Fibroblast of skin of left quadriceps (primary cell): ENCODE results near the gene SHISA8.
"Not testable (repeated sequence)": the region's sequence is repeated elsewhere in the genome, so short reads cannot be mapped to it uniquely, and the experiment has no call there.

Source experiments
- DNase-seq, 2 experiments: peaks; one replicate each; pipeline ENCODE4 v3.0.0-alpha.2; 2013; ENCODE audit warnings: low read depth in 2 of 2

SHISA8 gene

DNA sequence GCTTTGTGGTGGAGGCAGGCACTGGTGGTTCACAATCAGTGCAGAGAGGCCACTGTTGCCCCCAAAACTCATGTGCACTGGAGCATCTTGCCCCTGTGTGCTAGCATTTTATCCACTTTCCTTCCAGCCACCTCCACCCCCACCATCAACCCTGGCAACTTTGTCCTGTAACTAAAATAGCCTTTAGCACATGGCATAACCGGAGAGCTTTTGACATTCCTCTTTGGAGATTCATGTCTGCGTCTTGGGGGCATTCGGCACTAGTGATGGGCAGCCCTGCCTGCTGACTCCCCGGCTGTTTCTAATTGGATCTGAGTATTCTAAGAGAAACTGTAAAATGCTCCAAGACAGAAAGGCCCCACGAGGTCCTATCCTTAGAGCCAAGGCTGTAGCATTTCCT, 15.8 kb downstream of the SHISA8 start:
- no peak for DNase-seq

DNA sequence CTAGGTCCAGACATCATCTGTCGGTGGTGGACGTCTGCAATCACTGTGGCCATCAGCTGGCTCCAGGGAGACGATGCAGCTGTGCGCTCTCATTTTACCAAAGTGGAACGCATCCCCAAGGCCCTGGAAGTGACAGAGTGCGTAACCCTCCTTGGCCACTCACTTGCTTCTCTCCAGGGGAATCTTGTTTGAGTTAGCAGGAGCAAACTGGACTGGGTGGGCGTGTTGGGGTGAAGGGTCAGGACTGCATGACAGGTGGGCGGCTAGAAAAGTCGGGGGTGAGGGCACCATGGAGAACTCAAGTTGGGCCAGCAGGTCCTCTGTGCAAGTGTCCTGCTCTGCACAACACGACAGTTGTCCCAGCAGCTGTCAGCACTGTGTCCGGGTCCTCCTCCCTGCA, 16.2 kb downstream of the SHISA8 start:
- no peak for DNase-seq

DNA sequence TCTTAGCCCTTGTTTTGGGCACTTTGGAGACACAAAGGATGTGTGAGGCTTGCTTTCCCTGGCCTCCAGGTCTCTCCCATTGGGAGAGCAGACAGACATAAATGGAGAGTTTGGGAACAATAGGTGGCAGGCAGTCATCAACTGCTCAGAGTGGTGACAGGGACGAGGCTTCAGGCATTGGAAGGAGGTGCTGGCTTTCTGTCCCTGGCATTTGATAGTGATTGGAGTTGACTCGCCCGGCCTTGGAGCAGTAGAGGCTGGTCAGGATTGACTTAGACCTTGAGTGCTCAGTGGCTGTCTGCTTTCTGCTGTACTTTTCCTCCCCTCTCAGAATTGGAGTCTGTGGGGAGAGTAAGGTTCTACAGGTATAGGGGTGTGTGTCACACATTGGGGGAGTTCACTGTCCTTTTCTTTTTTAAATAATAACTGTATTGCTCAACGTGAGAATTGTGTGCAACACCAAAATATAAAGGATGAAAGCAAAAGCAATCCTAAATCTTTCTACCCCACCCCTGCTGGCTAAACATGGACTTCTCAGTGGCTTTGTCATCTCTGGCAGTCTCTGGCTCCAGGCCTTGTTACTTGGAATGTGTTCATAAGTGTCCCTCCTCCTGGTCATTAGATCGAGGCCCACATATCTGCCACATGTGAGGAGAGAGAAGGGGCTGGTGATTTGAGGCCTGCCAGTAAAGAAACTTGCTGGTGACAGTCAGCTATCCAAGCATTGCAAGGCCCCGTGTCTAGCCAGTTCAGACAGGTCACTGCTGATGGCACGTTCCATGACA, 21.1 kb downstream of the SHISA8 start:
- no peak for DNase-seq

DNA sequence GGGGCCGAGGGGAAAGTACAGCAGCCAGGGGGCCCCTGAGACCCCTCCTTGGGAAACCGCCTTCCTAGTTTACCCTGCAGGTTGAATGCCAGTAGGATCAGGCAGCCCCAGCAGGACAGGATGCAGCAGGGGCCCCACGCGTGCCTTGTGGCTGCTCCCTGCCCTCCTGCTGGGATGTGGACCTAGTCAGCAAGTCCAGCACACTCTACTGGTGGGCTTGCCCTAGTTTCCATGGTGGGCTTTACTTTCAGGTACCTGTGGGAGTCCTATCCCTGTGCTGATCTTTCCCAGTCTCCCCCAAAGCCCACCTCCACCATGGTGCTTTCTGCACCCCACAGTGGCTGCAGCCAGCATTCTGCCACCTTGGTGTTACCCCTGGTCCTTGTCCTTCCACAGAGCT, 22.2 kb downstream of the SHISA8 start:
- DNase-seq: no peak

DNA sequence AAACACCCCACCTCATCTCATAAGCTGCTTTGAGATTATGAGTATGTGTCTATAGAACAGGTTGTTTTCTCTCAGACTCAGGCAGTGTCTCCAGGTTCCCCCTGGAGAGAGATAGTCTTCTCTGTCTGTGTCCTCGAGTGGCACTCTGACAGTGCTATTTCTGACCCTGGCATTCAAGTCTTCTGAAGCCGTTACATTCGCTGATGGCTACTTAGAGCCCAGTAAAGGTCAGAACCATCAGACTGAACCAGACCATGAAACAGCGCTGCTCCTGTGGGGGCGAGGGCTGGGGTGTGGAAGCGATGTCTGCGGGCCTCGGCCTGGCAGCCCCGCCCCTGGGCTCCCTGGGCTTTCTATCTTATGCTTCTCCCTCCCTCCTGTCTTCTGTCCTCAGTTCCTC, 23.5 kb downstream of the SHISA8 start:
- DNase-seq: no peak

DNA sequence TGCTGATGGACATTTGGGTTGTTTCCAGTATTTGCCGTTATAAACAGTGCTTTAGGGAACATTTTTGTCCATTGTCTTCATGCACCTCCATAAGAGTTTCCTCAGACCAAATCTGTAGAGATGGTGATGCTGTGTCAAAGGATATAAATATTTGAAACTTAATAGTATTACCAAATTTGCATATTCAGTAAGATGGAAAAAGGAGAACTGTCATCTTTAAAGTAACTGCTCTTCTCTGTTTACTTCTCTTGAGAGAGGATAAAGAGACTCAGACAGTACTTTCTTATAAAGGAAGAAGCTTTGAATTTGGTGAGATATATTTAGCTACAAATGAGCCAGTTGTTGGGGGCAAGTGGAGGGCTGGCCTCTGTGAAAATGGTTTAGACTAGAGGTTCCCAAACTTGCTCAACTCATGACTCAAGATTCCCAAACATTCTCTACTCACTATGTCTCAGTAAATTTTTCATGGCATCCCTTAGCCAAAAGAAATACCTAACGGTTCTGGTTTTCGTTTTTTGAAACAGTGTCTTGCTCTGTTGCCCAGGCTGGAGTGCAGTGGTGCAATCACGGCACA, 26.2 kb downstream of the SHISA8 start:
- no peak for DNase-seq

DNA sequence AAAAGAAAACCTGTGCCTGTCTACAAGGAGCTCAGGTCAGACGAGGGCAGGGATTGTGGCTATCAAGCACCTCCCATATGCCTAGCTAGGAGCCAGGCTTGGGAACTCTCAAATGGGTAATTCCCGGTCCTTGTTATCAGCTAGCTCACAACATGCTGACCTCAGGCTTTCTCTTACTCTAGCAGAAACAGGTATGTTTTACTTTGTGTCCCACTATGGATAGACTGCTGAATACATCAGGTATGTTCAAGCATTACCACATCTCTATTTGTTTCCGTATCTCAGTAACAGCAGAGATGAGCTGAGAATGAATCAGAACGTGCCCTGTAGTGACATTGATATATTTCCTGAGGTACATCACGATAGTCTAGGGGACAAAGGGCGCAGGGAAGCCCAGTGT, 29.4 kb downstream of the SHISA8 start:
- DNase-seq: no peak

DNA sequence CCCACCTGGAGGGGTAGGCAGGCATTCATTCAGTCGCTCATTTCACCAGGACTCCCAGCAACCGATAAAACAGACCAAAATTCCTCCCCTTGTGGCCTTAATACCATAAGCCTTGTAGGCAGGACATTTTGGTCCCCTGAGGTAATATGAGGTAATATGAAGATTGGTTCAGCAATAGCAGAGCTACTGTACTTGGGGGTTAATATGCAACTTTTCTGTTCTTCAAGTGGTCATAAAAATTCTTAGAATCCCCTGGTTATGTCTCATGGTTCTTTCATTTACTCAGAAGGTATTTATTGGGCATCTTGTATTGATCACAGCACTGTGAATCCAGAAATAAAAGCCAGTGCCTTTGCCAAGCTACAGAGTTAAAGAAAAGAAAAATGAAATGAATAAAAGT, 29.8 kb downstream of the SHISA8 start:
- no peak for DNase-seq

DNA sequence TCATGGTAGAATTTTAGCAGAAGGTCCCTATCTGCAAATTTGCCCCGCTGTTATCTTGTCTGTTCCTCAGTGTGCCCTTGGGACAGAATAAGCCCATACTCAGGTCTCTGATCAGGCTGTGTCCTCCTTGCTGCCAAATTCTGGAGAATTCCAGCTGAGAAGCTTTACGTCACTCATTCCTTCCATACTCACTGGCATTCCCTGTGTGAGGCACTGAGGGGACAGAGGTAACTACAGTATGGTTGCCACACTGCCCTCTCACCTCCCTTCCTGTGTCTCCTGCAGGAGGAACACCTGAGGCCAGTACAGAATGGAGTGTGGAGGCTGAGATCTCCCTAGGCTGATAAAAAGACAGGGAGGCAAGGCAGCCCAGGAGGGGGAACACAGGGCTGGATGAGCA, 31.5 kb downstream of the SHISA8 start:
- no peak for DNase-seq

DNA sequence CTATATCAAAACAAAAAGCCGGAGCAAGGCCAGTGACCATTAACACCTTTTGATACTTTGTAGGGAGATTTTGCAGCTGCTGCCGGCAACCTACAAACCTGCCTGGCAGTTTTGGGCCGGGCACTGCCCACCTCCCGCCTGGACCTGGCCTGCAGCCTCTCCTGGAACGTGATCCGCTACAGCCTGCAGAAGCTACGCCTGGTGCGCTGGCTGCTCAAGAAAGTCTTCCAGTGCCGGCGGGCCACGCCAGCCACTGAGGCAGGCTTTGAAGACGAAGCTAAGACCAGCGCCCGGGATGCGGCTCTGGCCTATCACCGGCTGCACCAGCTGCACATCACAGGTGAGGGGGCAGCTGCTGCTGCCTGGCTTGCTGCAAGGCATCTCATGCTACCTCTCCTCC, 34.2 kb downstream of the SHISA8 start:
- DNase-seq: no peak

DNA sequence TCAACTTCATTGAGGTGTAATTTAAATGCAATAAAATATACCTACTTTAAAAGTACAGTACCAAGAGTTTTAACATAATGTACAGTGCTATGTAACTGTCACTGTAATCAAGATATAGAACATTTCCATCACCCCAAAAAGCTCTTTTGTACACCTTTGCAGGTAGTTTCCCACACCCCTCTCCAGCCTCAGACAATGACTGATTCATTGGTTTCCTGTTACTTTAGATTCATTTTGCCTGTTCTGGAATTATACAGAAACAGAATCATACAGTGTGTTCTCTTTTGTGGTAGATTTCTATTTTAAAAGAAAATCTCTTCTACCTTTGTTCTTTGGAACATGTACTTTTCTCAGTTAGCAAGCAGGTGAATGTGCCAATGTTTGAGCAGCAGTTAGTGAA, 38.2 kb downstream of the SHISA8 start:
- no peak for DNase-seq

DNA sequence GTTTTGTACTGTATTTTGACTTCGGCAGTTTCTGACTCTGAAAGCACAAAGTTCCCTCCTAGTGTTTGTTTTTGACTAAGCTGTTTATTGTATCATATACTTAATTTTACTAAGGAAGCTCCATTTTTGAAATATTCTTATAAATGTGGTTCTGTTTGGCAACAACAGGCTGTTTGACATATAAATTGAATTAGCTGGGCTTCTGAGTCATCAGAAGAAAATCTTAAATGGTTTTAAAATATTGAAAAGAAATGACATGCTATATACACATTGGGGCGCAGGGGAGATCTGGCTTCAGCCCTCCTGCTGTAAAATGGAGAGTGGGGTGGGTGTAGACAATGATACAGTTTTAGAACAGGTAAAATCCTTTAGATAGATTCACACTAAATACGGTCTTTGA, 38.6 kb downstream of the SHISA8 start:
- DNase-seq: peak in 1 of 2 experiments; percentile 7

DNA sequence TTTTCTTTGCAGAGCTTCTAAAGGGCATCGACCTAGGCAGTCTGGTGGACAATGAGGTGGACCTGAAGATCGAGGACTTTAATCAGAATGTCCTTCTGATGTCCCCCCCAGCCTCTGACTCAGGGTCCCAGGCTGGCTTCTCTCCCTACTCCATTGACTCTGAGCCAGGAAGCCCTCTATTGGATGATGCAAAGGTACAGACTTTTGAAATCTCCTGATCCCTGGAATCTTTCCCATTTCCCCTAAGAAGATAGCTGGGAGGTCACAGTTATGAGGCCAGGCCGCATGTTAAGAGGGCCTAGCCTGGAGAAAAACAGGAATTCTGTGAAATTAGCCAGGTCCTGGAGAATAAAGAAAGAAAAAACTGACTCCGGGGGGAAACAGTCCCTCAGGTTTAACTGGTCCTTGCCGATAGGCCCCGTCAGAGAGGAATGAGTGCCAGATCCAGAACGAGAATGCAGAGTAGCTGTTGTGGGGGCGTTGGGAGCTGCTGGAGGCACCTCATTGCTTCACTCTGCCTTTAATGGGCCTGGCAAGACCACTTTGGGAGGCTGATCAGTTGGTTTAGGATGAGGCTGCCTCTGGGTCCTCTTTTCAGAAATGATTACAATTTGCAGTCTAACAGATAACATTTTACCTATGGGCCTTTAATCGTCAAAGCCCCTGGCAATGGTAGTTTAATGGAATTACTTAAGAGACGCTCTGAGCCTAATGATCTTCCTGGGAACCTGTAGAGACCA, 39.2 kb downstream of the SHISA8 start:
- DNase-seq: no peak

DNA sequence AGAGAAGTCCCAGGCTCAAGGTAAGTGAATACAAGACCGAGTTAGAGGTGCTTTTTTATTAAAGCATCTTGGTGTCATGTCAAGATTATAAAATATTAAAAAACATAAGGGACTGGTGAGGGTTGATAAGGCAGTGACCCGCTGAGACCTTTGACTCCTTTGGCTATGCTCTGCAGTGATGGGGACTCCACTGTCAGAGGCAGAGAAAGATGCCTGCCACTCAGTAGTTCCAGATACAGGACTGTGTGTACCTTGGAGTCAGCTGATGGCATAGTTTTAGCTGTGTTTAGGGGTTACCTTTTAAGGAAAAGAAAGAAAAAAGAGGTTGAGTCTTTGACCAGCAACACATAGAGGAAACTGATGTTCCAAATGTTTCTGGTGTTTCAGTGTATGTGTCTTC, 40.8 kb downstream of the SHISA8 start:
- no peak for DNase-seq

DNA sequence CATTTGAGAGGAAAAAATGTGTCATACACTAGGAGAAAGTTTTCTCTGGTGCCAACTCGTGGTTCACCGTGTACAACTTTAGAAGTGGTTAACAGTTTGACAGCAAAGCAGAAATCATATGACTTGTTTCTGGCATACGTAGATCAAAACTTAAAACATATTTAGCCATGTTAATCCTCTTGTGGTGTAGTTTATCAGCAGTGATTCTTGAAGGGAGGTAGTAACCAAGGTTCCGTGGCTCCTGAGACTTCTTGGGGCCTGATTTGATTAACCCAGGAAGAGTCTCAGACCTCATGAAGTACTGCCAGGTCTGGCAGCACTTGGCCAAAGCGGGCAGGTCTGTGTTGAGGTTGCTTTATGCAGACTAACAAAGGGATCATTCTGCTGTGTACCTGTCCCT, 41.5 kb downstream of the SHISA8 start:
- no peak for DNase-seq

DNA sequence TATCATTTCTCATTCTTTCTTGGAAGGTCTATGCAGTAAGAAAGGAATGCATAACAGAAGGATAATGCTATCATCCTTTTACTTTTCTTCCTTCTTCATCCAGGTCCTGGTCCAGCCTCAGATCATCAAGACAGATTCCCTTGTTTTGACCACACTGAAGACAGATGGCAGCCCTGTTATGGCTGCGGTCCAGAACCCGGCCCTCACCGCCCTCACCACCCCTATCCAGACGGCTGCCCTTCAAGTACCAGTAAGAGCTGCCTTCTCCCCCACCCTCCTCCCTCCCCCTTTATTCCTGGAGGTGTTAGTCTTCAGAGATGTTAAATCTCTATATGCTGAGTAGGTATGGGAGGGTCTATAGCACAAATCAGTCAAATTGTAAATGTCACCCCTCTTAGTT, 44.1 kb downstream of the SHISA8 start:
- no peak for DNase-seq

DNA sequence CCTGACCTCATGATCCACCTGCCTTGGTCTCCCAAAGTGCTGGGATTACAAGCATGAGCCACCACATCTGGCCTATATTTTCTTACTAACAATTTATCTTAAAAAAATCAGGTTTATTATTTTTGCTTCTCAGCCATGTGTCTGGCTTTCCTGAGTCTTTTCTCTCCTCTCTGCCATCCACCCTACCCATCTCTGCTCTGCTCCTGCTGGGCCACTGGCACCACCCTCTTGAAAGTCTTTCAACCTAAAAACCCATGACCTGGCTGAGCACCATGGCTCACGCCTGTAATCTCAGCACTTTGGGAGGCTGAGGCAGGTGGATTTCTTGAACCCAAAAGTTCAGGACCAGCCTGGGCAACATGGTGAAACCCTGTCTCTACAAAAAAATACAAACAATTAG, 44.8 kb downstream of the SHISA8 start:
- DNase-seq: not testable (repeated sequence)

DNA sequence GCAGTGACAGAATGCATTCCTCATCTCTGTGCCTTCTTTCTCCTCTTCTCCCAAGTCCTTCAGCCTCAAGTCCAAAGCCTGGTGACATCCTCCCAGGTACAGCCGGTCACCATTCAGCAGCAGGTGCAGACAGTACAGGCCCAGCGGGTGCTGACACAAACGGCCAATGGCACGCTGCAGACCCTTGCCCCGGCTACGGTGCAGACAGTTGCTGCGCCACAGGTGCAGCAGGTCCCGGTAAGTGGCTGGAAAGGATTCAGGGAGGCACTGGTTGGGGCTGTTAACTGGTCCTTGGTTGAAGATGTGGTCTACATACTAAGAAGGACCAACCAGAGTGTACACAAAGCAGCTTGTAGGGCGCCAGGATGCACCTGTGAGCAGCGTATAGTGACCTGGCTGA, 46.3 kb downstream of the SHISA8 start:
- no peak for DNase-seq

DNA sequence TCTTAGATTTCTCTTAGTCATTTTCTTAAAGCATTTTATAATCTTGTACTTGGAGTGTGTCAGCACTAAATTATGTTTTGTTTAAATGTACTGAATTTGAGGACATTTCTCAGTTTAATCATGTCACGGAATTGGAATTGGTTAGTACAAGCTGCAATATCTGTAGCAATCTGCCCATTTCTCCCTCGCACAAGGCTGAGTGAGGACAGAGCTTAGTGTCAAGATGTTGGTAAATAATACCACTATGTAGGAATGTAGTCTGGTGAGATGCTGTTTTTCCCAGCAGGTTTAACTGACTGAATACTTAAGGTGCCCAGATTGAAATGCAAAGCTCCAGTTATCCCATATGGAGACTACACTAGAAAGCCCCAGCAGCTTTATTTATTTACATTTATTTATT, 51.4 kb downstream of the SHISA8 start:
- no peak for DNase-seq

DNA sequence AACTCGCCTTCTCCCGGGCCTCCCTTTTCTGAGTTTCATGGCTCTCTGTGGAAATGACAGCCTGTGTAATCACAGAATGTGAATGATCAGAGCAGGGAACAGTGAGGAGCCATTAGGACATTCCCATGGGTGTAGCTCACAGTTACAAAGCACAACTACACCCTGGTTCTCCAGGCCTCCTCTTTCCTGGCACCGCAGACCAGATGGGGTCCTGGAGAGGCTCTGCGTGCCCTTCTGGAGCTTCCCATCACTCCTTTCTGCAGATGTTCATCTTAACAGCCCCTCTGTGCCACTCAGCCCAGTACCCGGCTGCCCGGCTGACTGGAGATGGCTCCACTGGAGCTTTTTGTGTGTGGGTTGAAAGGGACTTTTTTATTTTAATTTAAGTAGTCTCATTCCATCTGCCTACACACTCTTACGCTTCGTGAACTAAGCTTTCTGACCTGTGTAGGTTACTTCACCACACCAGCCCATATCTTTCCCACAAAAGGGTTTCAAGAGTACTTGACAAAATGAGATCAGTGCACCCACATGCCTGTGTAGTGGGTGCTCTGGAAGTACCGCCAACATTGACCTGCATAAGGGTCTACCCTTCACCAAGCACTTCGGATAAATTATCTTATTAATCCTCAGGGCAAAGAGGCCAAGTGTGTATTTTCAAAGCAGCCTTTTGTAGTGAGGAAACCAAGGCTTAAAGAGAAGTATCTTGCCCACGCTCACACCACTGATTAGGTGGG, 52.2 kb downstream of the SHISA8 start:
- no peak for DNase-seq

DNA sequence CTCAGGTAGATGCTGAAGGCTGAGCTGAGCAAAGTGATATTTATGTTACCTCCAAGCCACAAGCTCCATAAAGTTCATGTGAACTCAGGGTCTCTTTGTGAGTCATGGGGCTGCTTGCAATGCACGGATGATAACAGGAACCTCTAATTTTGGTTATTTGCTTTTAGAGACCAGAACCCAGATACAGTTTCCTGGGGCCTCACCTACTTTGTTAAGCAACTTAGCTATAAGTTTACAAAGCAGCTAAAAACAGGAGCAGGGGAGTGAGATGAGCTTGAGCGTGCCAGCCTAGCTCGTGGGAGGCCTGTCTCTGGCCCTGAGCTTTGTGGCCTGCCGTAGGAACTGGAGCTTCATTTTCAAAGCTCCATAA, 52.7 kb downstream of the SHISA8 start:
- no peak for DNase-seq
